GM10248 (cell line): ENCODE results near the gene MTHFD1L.
"Not testable (repeated sequence)": the region's sequence is repeated elsewhere in the genome, so short reads cannot be mapped to it uniquely, and the experiment has no call there.

ENCODE experiments used
- CTCF ChIA-PET: fragments of 300-600 bp; sonication (Branson Sonifier 250); formaldehyde crosslinking; extraction: SDS; loops from one replicate; lab custom pipeline; 2021; ENCODE audit warnings: antibody characterized with exemption; lab: Yijun Ruan, JAX
- POLR2A ChIA-PET: fragments of 350-650 bp; sonication (Branson Sonifier 250); formaldehyde crosslinking; extraction: SDS; loops from one replicate; lab custom pipeline; 2020; ENCODE audit warnings: antibody characterized with exemption; lab: Yijun Ruan, JAX
- DNase-seq: peaks from one replicate; pipeline ENCODE4 v3.0.0; 2012; ENCODE audit errors: extremely low spot score
- CTCF ChIP-seq: IDR thresholded peaks from 2 replicates; pipeline ENCODE4 v1.5.1; 2012; ENCODE audit warnings: mild to moderate bottlenecking, low read depth; ENCODE audit errors: extremely low read depth, missing control alignments, control extremely low read depth

Gene MTHFD1L

GRCh38 chr6:150865406-150866146, at the start of gene MTHFD1L:
Gene MTHFD1L, plus strand, starts transcription at chr6:150865702. Its CDS starts 121 bp downstream, at chr6:150865823.
- DNase-seq, result peak; percentile 89
- ChIA-PET CTCF (interaction anchor here (0.6 to 8.1 kb wide), 14 partner anchors 10 to 459 kb away, joined by 3 to 66 read pairs (median 5); no protein-coding TSS in a partner anchor), POLR2A (interaction anchor here (1.3 kb wide), 1 partner anchor 19 kb away, joined by 4 read pairs; no protein-coding TSS in a partner anchor)
- TF ChIP-seq CTCF, result peak; percentile 81

- CTCF ChIA-PET, result interaction anchor here (0.7 to 8.5 kb wide), 24 partner anchors 9 to 885 kb away, joined by 3 to 85 read pairs (median 8); partner anchors contain the start of gene MTHFD1L
These were observed 48.9 kb upstream of the MTHFD1L start for GRCh38 chr6:150816554-150816953.

GRCh38 chr6:150822932-150823331, 42.6 kb upstream of the MTHFD1L start:
- ChIA-PET POLR2A (no interaction called here), CTCF (interaction anchor here (0.8 to 5.3 kb wide), 5 partner anchors 7 to 25 kb away, joined by 3 to 32 read pairs (median 4); no protein-coding TSS in a partner anchor)
- DNase-seq, result no peak
- TF ChIP-seq CTCF, result no peak

More at GRCh38 chr6:150816554-150816953, 48.9 kb upstream of the MTHFD1L start:
- DNase-seq, POLR2A ChIA-PET: not testable (repeated sequence)

GRCh38 chr6:150826788-150827187, 38.7 kb upstream of the MTHFD1L start:
- no peak for DNase-seq
- CTCF ChIA-PET, result interaction anchor here (1.2 to 5.3 kb wide), 4 partner anchors 10 to 498 kb away, joined by 3 to 32 read pairs (median 8); no protein-coding TSS in a partner anchor
- no peak for TF ChIP-seq CTCF
- POLR2A ChIA-PET, result no interaction called here

- POLR2A ChIA-PET, DNase-seq: not testable (repeated sequence)
- CTCF ChIA-PET, result interaction anchor here (5.3 kb wide), 1 partner anchor 12 kb away, joined by 32 read pairs; no protein-coding TSS in a partner anchor
These were observed 37.4 kb upstream of the MTHFD1L start for GRCh38 chr6:150828107-150828506.

GRCh38 chr6:150830439-150831165, 34.9 kb upstream of the MTHFD1L start:
- DNase-seq, result no peak
- no peak for TF ChIP-seq CTCF
- POLR2A ChIA-PET, result no interaction called here
- CTCF ChIA-PET, result interaction anchor here (1.1 to 2.9 kb wide), 5 partner anchors 13 to 505 kb away, joined by 3 to 8 read pairs (median 6); no protein-coding TSS in a partner anchor

GRCh38 chr6:150831577-150831976, 33.9 kb upstream of the MTHFD1L start:
- TF ChIP-seq CTCF, result no peak
- DNase-seq, result no peak
- ChIA-PET POLR2A (no interaction called here), CTCF (interaction anchor here (1.1 to 2.9 kb wide), 5 partner anchors 12 to 504 kb away, joined by 3 to 11 read pairs (median 6); no protein-coding TSS in a partner anchor)
